NCI-H1930 (cell line): ENCODE data around the gene USH1G.
A peak's percentile ranks its signal among the peaks of the same experiment; 100 is the strongest.
"Not testable (repeated sequence)": the region's sequence is repeated elsewhere in the genome, so short reads cannot be mapped to it uniquely, and the experiment has no call there.

Source experiments
- DNase-seq, 2 experiments: peaks; one replicate each; lab custom pipeline; 2025; lab: John Stamatoyannopoulos, UW

Gene USH1G

GRCh38 chr17:74922694-74923537 is at the start of gene USH1G:
USH1G (minus strand) TSS chr17:74923255; CDS start chr17:74923073, 182 bp downstream.
- DNase-seq, result no peak

GRCh38 chr17:74972107-74972972 is 49.3 kb upstream of the USH1G start, which contains the start of gene HID1:
HID1 (minus strand) TSS chr17:74972759; CDS start chr17:74972656, 103 bp downstream.
- peak; percentile 57 to 73 for DNase-seq

GRCh38 chr17:74971842-74972106 is 48.7 kb upstream of the USH1G start:
- DNase-seq, result no peak

GRCh38 chr17:74971069-74971841 is 48.2 kb upstream of the USH1G start:
- no peak for DNase-seq

DNA sequence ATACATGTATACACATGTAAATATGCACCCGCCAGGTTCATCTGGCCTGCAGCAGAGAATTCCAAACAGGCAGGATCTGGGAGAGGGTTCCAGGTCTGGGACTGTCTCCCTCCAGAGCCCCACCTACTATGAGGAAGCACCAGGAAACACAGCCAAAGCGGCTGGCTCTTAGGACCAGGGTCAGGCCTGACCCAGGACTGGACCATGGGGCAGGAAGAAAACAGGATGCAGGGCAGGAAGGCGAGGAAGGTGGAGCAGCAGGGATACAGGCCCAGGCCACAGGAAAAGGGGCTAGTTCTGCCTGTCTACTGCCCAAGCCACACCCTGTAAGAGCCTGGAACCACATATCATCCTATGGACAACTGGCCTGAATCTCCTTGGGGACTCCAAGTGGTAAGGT is 47.3 kb upstream of the USH1G start:
- no peak for DNase-seq

GRCh38 chr17:74969501-74969900 is 46.4 kb upstream of the USH1G start:
- DNase-seq, result not testable (repeated sequence)

- no peak for DNase-seq
These were observed 45.3 kb upstream of the USH1G start for GRCh38 chr17:74968361-74968780.

GRCh38 chr17:74964988-74965622 is 42.0 kb upstream of the USH1G start:
- no peak for DNase-seq

DNA sequence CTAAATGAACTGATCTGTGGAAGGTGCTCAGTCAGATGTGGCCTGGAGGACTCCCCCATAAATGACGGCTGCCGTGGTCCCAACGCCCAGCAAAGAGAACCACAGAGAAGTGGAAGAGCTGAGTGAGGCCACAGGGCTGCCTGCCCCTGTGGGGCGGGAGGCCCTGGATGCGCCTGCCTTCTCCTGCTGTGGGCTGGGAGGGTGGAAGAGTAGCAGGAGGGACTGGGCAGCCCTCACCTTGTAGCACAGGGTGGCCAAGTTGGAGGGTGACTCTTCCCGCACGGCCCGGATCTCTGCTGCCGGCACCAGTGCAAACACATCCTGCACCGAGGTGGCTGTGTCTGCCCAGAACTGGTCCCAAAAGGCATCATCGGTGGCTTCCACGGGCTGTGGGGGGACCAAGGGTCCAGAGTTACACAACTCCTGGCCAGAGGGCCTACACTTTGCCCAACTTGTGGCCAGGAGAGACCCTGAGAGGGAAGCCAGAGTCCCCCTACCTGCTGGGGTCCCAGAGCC is 41.2 kb upstream of the USH1G start:
- no peak for DNase-seq

DNA sequence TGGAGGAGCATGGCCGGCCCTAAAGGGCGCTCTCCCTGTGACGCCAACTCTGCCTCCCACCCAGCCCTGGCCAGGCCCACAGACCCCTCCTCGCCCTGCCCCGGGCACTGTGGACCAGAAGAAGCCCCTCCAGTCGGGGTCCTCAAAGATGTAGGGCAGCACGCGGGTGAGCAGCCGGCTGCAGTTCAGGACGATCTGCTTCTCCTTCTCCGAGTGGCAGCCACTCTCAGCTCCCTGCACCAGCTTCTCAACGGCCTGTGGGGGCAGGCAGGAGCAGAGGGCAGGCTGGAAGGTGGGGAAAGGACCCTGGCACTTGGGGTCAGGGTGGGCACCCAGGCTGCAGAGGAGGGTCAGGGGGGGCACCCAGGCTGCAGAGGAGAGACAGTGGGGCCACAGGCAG is 40.6 kb upstream of the USH1G start:
- no peak for DNase-seq

GRCh38 chr17:74962622-74963394 is 39.8 kb upstream of the USH1G start:
- DNase-seq, result no peak

- peak; percentile 71 to 85 for DNase-seq
These were observed 38.7 kb upstream of the USH1G start for GRCh38 chr17:74961657-74962350.

DNA sequence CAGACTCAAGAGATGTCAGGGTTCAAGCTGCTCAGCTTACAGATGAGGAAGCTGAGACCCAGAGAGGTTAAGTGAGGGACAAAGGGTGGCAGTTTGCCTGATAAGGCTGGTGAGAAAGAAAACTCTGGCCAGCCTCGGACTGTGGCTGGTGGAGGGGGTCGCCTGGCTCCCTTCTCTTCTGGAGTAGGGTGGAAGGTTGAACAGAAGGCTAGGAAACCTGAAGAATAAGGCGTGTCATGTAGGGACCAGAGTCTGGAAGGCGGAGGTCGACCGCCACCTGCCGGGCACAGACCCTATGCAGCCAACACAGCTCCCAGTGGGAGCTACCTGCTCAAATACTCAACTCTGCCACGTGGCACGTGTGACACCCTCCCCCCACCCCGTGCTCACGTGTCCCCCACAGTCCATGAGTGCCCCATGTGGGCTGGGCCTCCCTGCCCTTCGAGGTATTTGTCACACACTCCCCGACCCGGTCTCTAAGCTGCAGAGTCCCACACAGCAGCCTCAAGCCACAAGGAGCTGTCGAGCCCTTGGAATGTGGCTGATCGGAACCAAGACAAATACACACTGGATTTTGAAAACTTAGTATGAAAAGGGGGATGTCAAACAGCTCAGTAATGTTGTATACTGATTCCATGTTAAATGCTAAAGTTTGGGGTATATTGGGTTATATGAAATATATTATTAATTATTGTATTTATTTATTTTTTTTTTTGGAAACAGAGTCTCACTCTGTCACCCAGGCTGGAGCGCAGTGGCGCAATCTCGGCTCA is 37.7 kb upstream of the USH1G start:
- DNase-seq, result no peak

DNA sequence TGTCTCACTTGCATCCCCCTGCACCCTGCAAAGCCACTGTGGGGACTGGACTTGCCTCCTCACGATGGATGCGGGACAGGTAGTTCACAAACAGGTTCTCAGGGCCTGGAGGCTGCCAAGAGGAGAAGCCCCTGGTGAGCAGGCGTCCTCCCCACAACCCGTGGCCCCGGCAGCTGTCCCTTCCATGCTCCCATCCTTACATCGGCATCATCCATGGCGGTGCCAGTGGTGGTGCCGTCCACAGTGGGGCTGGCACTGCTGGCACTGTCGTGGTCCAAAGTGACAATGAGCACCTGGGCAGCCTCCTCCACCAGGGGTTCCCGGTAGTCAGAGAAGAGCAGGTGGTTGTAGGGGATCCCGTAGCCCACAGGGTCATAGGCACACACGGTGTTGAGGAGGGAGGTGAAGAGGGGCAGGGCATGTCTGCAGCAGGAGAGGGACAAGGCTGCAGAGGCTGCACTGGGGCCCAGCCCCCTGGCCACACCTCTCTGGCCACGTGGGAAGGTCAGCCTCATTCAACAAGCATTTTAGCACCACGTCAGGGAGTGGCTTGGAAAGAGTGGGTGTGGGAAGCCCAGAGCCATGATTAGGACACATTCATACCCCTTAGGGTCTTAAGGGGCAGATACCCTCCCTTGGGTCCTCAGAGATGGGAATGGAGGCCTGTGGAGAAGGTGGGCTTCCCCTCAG is 36.9 kb upstream of the USH1G start:
- DNase-seq, result no peak

DNA sequence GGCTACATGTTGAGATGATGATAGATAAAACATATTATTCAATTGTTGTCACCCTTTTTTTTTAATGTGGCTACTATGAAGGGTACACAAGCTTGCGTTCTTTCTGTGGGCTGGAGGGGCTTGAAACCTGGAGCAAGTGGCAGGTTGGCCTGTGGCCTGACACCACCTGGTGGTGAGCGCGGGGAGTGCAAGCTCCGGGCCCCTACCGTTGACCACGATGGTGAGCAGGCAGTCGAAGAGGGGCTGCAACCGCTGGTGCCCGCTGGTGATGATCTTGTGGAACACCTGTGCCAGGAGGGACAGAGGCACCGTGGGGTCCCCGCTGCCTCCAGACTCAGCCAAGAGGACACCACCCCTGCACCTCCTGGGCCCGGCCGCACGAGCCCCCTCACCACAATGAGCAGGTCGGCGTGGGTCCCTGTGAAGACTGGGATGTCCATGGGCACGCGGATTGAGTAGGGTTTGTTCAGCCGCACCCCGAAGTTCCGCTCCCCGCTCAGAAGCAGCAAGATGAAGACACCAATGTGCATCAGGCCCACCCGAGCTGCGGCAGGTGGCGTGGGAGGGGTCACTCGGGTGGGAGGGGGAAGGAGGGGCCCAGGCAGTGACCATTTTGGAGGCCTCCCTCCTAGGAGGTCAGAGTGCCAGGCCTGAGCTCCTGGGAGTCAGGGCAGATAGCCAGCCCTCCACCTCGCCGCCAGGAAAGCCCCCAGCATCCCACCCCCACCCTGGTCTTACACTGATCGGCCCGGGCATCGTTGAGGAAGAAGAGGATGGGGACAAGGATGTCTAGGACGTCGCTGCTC is 35.1 kb upstream of the USH1G start:
- peak; percentile 8 to 70 for DNase-seq

DNA sequence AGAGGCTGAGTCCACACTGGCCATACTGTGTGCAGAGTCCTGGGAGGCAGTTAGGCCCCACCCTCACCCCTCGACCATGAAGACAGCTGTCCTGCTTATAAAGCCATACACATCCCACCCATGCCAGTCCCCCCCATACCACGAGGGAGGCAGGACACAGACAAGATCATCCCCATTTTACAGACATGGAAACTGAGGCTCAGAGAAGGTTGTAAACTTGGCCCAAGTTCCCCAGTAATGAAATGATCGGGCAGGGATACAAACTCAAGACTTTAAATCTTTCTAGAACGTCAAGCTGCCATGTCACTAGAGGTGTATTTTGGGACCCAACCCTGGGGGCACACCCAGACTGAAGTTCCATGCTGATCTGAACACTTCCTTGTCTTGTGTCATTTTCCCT is 33.0 kb upstream of the USH1G start:
- no peak for DNase-seq

DNA sequence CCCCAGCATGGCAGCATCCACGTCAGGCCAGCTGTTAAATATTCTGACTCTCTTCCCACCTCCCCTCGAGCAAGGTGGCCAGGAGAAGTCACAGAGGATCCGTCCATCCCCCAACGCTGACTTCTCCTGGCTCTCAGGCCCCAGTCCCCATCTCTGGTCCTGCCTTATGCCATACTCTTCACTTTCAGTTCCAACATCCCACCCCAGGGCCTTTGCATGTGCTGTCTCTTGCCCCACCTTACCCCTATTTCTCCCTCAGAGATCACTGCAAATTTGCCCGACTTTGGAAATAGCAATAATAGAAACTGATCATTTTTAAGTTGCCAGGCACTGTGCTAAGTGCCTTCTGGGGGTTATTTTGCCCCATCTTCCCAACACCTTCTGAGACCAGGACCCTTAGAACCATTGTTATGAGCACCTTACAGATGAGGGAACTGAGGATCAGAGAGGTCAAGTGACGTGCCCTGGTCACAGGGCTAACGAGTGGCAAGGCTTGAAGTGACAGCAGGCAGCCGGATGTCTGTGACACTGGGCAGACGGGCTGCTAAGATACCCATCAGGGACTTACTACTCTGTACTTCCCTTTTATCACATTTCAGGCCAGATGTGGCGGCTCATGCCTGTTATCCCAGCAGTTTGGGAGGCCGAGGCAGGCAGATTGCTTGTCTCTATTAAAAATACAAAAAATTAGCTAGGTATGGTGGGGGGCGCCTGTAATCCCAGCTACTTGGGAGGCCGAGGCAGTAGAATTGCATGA is 31.8 kb upstream of the USH1G start:
- no peak for DNase-seq
